Lower lobe of right lung (tissue), 2 donors: ENCODE results near the gene SKAP2. TPM values are rescaled to one million over a fixed set of nuclear protein-coding genes. Genes with fewer than 3 reads are reported as not detected.

ENCODE experiments used
- ATAC-seq, 2 donors: fragments of 200-7000 bp; cut with Tn5 transposase; one replicate each; pipeline ENCODE4 v1.9.1; 2020 to 2022; ENCODE audit warnings: mild to moderate bottlenecking in 2 of 2, moderate library complexity in 2 of 2
- DNase-seq: peaks from one replicate; pipeline ENCODE4 v3.0.0-alpha.2; 2020
- H3K27ac ChIP-seq: fragments of 200-600 bp; one replicate; pipeline ENCODE4 v1.8.0; 2022
- H3K27me3 ChIP-seq: fragments of 200-600 bp; one replicate; pipeline ENCODE4 v1.8.0; 2022; ENCODE audit warnings: low read depth
- H3K36me3 ChIP-seq: fragments of 200-600 bp; one replicate; pipeline ENCODE4 v1.8.0; 2022; ENCODE audit warnings: mild to moderate bottlenecking
- H3K4me1 ChIP-seq: fragments of 200-600 bp; one replicate; pipeline ENCODE4 v1.8.0; 2022
- H3K4me3 ChIP-seq: fragments of 200-600 bp; one replicate; pipeline ENCODE4 v1.8.0; 2022; ENCODE audit warnings: mild to moderate bottlenecking
- H3K9me3 ChIP-seq: fragments of 200-600 bp; one replicate; pipeline ENCODE4 v1.8.0; 2022
- CTCF ChIP-seq: fragments of 200-600 bp; IDR thresholded peaks from one replicate; pipeline ENCODE4 v1.8.0; 2022; ENCODE audit warnings: antibody characterized with exemption, mild to moderate bottlenecking
- intact Hi-C: fragments of 100-400 bp; cut with DNase I; formaldehyde crosslinking; loops from one replicate; pipeline ENCODE4 v1.11.0; 2022
- total RNA-seq: library from RNA; stranded (reverse); fragmentation: NEBNext Ultra II Directional; extraction: Animal tissue kit (Norgen Biotek cat#: 25700); gene quantifications from one replicate; pipeline ENCODE4 v1.2.1, GENCODE V29; 2021
- donor health status: DM: no; HTN: yes; CAD: no; lungs with severe emphysema.

The SKAP2 gene
- total RNA-seq, 1 donor from 2014 or later: 75.0 TPM

- Histone ChIP-seq H3K27me3 (no peaks in the 10 kb centered on the region), H3K4me1 (no peaks in the 10 kb centered on the region), H3K27ac (no peak overlapping the region), H3K4me3 (no peak overlapping the region), H3K36me3 (no peaks in the 10 kb centered on the region), H3K9me3 (no peaks in the 10 kb centered on the region)
- no peak for TF ChIP-seq CTCF
- ATAC-seq (no peak), DNase-seq (no peak)
- intact Hi-C loops: no loop called here
Measured at GRCh38 chr7:26777385-26777784, 87.0 kb downstream of the SKAP2 start.

GRCh38 chr7:26760501-26760900 is 103.9 kb downstream of the SKAP2 start:
- Histone ChIP-seq H3K9me3 (peaks cover 5% of the 10 kb centered on the region), H3K27me3 (no peaks in the 10 kb centered on the region), H3K4me3 (no peak overlapping the region), H3K36me3 (no peaks in the 10 kb centered on the region), H3K4me1 (no peaks in the 10 kb centered on the region), H3K27ac (no peak overlapping the region)
- DNase-seq (no peak), ATAC-seq (no peak)
- intact Hi-C loops: no loop called here
- TF ChIP-seq CTCF: no peak

GRCh38 chr7:26759108-26759507 is 105.3 kb downstream of the SKAP2 start:
- TF ChIP-seq CTCF: no peak
- Histone ChIP-seq H3K4me3 (no peak overlapping the region), H3K9me3 (peaks cover 5% of the 10 kb centered on the region), H3K27ac (no peak overlapping the region), H3K27me3 (no peaks in the 10 kb centered on the region), H3K36me3 (no peaks in the 10 kb centered on the region), H3K4me1 (no peaks in the 10 kb centered on the region)
- intact Hi-C loops: no loop called here
- DNase-seq (no peak), ATAC-seq (no peak)

- intact Hi-C loops: no loop called here
- Histone ChIP-seq H3K36me3 (peaks cover 9% of the 10 kb centered on the region), H3K4me1 (no peaks in the 10 kb centered on the region), H3K4me3 (no peak overlapping the region), H3K27ac (no peak overlapping the region), H3K9me3 (no peaks in the 10 kb centered on the region), H3K27me3 (no peaks in the 10 kb centered on the region)
- no peak for TF ChIP-seq CTCF
- no peak for DNase-seq
- no peak for ATAC-seq
Measured at GRCh38 chr7:26743205-26743604, 121.2 kb downstream of the SKAP2 start.

GRCh38 chr7:26735976-26736600 is 128.3 kb downstream of the SKAP2 start:
- Histone ChIP-seq H3K4me3 (no peak overlapping the region), H3K4me1 (no peaks in the 10 kb centered on the region), H3K27ac (no peak overlapping the region), H3K36me3 (peaks cover 21% of the 10 kb centered on the region), H3K9me3 (no peaks in the 10 kb centered on the region), H3K27me3 (no peaks in the 10 kb centered on the region)
- intact Hi-C loops: no loop called here
- no peak for DNase-seq
- no peak for TF ChIP-seq CTCF
- no peak for ATAC-seq
